ENCODE measurements around the gene KSR2.
"Not testable (repeated sequence)": the region's sequence is repeated elsewhere in the genome, so short reads cannot be mapped to it uniquely, and the experiment has no call there.

The KSR2 gene

DNA sequence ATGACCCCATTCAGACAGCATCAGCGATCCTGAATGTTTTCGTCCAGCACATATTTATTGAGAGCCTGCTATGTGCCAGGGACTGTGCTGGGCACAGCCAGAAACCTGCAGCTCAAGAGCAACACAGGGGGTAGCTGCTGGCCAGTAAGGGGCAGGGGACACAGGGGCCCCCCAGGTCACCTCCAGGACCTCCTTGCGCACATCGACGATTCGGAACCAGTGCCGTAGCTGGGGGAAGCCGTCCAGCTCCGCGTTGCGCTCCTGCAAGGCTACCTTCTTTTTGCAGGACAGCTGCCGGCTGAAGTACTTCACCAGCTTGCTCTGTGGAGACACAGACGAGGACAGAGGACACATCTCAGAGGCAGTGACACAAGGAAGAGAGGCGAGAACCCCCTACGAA is 108.7 kb downstream of the KSR2 start:
- DNase-seq (ENCODE audit: low read depth in 3 of 3) = no peak

DNA sequence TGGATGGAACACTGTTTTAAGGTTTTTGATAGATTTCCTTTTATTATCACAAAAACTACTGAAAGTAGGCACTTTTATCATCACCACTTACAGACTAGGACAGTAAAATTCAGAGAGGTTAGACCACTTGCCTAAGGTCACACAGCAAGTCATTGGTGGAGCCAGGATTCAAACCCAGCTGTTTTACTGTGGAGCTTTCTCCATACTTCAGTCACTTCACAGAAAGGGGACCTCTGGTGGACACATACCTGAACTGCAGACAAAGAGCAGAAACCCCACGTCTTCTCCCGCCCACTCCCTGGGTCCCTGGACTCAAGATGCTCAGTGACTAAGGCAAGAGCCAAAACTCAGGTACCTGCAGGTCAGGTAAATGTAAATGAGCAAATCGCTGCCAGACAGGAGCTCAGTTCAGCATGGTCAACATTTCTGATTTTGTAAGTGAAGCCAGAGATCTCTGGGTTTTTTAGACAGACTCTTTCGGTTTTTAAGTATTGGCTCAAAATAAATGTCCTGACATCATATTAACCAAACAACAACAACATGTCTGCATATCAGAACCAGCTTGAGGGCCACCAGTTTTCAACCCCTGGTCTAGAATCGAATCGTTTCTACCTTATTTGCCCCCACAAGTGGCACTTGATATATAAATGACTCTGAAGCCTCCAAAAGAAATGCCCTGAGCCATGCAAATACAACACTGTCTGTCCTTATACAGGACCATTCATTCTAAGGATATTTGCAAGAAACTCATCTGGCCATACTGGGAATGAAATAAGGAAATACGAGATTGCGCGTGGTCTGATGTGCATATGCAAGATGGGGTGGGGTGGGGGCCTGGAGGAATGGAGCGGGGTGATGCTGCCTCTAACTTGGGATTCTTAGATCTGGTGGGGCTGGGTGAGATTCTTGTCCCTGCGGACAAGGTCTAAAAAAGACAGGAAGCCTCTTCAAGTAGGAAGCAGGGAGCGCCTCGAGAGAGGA is 110.9 kb downstream of the KSR2 start:
- peak; percentile 40 to 50 (median 42) for DNase-seq (ENCODE audit: low read depth in 3 of 3)

DNA sequence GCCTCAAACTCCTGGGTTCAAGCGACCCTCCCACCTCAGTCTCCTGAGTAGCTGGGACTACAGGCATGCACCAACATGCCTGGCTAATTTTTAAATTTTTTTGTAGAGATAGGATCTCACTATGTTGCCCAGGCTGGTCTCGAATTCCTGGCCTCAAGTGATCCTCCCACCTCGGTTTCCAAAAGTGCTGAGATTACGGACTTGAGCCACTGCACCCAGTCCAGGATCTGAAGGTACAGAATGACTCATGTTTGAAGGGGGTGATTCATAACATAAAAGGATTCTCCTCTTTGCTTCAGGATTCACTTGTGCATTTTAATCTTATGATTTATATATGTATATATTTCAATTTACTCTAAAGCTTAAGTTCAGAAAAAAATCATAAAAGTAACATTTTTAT is 111.7 kb downstream of the KSR2 start:
- DNase-seq (ENCODE audit: low read depth in 3 of 3) = not testable (repeated sequence)

DNA sequence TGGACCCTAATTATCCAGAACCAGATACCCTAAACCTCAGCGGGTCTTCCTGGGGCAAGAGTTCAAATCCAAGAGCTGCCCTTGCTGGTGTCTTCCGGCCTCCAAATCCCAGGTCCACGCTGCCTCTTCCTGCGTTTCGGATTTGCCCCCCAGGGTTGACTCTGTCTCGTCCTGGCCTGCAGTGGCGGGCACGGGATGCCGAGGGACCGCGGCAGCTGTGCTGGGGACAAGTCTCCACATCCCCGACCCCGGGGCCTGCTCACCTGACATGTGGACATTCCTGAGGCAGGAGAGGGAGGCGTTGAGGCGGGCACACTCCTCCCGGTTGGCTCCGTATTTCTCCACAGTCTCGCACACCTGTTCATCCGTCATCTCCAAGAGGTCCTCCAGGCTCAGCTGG is 113.6 kb downstream of the KSR2 start:
- DNase-seq (ENCODE audit: low read depth in 3 of 3) = no peak

DNA sequence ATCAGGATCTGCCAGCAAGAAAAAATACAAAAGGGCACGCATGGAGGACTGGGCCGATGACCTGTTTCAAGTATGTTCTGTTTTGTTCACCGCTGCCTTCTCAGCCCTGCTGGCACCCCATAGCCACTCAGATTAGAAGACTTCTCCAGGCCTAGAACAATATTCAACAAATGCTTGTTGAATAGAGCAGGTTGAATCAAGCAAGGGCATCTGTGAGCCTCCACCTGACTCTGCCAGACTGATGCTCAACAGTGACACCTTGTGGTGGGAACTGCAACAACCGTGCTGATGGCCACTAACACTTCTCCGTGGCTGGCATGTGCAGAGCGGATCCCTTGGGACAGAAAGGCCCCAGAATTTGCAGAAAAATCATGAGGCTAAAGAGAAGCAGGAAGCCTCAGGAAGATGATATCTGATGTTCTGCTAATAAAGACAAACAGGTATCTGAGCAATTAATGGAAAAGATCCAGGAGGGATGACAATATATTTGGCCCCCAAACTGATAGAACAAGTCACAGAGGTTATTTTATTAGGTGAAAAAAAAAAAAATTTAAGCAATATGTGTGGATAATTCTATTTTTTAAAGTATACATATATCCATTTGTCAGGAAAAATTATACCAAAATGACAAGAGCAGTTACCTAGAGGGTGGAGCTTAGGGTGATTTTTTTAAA is 114.3 kb downstream of the KSR2 start:
- peak in 2 of 3 donors; percentile 39 to 40 for DNase-seq (ENCODE audit: low read depth in 3 of 3)

DNA sequence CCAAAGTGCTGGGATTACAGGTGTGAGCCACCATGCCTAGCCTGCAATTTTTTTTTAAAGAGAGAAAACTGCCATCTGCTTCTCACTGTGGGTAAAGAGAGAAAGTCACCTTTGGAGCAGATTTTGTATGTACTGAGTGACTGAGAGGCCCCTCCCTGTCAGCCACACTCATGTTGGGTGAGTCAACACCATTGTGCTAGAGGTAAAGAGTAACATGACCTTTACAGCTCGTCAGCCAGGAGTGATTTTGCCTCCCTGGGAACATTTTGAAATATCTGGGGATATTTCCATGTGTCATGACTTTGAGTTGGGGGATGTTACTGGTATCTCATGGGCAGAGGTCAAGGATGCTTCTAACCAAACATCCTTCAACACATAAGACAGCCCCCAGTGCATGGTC is 115.2 kb downstream of the KSR2 start:
- no peak for DNase-seq (ENCODE audit: low read depth in 3 of 3)

DNA sequence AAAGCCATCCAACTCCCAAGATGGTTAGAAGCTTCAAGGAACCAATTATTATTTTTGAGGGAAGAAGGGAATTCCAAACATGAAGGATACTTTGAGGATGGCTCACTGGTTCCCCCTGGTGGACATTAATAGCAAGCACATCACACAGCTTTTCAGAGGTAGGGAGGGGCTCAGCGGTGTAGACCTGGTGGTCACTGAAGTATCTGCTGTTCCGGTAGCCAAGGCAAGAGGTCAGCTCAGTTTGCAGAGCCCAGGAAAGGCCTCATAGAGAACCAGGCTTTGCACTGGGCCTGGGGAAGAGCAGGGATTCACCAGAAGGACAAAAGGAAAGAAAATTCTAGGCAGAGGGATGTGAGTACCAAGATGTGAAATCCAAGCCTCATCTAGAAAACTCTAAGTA is 118.7 kb downstream of the KSR2 start:
- DNase-seq (ENCODE audit: low read depth in 3 of 3) = no peak

DNA sequence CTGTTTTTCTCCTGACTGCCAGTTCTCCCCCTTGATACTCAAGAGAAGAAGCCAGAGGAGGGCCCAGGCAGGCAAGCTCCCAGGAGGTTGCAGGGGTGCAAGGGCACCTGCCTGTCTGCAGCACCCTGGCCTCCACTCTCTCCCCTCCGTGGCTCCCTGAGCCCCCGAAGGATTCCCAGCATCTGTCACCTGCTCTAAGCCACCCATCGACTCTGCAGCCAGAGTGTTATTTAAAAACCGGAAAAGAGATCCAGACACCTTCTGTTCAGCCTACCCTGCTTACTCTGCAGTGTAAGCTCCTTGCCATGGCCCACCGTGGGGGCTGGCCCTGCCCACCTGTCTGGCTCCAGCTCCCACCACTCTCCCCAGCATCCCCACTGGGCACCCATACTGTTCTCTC is 121.4 kb downstream of the KSR2 start:
- DNase-seq (ENCODE audit: low read depth in 3 of 3) = no peak

DNA sequence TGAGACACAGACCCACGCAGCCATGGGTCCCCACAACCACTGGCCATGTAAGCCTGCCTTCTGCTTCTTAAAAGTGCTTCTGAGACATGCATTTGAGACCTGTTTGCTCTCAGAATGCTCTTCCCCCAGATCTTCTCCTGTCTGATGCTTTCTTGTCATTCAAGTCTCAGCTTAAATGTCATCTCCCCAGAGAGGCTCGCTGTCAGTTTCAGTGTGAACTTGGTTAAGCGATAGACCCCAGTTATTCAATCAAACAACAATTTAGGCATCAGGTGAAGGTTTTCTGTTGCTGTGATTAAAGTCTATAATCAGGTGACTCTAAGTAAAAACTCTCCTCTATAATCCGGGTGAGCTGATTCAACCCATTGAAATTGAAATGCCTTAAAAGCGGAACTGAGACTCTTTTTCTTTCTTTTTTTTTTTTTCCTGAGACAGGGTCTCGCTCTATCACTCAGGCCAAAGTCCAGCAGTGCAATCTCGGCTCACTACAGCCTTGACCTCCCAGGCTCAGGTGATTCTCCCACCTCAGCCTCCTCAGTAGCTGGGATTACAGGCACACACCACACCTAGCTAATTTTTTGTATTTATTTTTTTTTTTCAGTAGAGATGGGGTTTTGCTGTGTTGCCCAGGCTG is 123.4 kb downstream of the KSR2 start:
- DNase-seq (ENCODE audit: low read depth in 3 of 3) = no peak

DNA sequence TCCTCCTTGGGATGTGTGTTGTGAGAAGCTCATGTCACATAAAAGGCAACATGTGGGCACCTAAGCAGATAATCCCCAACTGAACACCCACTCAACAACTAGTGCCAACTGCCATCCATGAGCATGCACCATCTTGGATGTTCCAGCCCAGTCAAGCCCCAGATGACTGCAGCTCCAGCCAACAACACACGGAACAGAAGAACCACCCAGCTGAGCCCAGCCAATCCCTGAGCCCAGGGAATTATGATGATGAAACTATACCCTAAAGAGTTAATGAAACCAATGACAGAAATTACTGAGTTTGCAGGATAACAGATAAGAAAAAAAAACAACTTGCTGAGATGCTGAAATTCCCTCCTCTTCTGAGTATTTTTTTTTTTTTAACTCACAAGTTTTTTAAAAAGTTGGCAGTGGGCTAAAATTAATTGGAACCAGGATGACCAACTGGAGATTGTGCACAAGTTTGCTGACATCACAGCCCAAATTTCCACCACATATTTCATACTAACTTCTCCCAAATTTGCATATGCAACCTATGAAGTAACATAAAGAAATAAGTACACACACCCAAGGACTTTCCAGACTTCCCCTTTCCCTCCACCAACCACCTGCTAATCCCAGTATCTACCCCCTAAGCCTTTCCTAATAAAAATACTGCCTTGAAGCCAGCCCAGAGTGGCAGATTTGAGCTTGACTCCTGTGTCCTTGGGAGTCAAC is 124.5 kb downstream of the KSR2 start:
- no peak for DNase-seq (ENCODE audit: low read depth in 3 of 3)

DNA sequence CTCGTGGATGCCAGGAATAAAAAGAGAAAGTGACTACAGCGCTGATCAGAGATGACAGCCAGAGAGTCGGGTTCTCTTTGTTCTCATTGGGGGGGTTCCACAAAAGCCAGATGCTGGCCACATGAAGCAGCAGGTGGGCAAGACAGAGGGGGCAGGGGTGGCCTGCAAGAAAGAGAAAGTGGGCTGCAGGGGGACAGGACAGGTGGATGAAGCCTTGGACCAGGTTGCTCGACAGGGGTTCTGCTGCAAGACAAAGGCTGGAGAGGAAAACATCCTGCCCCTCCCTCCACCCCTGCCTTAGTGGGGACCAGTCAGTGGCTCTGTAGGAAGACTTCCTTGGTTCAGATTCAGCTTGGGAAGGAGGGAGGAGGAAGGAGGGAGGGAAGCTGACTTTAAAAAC is 126.2 kb downstream of the KSR2 start:
- DNase-seq (ENCODE audit: low read depth in 3 of 3) = no peak

DNA sequence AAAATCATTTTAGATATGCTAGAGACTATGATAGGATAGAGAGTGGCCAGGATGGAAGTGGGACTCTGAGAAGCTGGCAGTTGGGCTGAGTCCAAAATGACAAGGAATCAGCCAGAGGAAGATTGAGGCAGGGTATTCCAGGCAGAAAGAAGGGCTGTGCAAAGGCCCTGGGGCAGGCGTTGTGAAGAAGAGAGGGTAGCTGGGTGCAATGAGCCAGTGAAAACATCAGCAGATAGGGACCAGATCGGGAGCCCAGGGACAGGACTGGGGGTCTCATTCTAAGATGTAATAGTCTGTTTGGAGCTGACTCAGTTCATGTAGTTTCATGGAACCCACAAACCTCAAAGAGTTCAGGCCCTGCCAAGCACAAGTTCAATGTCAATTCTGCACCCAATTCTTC is 126.6 kb downstream of the KSR2 start:
- DNase-seq (ENCODE audit: low read depth in 3 of 3) = no peak

DNA sequence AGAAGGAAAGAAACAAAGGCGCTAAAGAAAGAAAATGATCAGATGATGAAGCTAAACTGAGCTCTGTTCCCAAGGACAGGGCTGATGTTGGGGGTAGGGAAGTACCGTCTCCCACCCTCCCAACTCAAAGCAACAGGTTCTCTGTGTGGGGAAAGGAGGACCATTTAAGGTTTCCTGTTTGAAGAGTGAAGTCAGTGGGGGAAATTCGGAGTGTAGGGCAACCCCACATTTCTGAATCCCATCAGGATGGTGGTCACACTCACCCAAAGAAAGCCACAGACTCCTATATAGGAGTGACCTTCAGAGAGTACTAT is 131.1 kb downstream of the KSR2 start:
- no peak for DNase-seq (ENCODE audit: low read depth in 3 of 3)

DNA sequence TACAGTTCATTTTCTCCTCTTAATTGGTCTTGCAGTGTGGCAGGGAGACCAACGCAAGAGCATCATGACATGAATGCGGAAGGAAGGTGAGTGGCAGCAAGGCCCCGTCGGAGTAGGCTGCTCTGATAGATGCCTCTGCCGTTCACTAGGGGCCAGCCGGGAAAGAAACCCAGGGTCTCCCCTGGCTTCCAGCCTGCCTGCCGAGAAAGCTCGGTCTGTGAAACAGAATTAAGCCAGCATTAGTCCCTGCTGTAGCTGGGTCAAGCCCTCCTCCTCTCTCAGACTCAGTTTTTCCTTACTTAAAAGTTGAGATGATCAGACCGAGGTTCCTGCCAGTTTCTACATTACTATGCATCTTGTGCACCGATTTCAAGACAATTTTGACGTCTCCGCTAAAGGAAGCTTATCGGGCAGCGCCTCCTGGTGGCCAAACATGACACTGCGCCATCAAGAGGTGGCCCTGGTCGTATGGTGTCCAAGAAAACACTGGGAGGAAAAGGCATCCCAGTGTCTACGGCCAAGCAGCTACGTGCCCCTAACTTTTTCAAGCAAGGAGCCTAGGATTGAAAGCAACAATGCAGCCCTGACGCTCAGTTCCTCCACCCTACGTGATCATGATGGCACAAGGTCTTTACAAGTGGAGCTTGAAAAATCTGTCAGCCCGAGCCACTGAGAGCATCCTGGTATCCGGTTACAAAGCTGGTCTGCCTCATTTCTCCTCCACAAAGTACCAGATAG is 131.6 kb downstream of the KSR2 start:
- DNase-seq (ENCODE audit: low read depth in 3 of 3) = peak; percentile 63 to 69 (median 64)

DNA sequence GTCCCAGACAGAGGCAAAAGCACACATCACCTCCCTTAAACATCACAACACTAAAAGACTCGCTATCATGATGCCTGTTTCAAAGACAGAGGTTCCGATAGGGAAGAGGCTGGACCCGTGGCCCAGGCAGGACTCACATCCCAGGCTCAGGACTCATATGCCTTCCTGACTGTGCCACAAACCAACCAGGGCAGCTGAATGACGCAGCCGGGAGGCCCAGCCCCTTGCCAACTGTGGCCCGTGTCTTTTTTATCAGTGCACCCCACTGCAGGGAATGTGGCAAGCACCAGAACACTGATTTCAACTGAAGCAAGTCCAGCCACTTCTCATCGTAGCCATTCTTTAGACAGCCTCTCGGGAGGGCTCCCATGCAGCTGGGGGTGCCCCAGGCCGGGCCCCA is 132.3 kb downstream of the KSR2 start:
- no peak for DNase-seq (ENCODE audit: low read depth in 3 of 3)

DNA sequence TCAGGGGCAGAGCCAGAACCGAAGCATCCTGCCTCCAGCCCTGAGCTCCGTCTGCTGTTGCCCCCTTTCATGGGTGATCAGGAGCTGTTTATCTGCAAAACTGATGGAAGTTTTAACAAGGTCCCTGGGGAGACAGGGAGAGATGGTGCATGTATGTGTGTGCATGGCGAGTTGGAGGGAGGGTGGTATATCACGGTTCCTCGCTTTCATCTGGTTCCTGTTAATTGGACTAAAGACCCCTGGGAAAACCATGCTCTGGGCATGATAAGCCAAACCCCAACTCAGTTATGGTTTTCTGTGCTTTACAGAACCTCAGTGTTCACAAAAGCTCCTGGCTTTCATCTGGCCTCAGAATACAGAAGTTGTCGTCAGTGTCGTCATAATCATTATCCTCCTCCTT is 133.6 kb downstream of the KSR2 start:
- DNase-seq (ENCODE audit: low read depth in 3 of 3) = no peak

DNA sequence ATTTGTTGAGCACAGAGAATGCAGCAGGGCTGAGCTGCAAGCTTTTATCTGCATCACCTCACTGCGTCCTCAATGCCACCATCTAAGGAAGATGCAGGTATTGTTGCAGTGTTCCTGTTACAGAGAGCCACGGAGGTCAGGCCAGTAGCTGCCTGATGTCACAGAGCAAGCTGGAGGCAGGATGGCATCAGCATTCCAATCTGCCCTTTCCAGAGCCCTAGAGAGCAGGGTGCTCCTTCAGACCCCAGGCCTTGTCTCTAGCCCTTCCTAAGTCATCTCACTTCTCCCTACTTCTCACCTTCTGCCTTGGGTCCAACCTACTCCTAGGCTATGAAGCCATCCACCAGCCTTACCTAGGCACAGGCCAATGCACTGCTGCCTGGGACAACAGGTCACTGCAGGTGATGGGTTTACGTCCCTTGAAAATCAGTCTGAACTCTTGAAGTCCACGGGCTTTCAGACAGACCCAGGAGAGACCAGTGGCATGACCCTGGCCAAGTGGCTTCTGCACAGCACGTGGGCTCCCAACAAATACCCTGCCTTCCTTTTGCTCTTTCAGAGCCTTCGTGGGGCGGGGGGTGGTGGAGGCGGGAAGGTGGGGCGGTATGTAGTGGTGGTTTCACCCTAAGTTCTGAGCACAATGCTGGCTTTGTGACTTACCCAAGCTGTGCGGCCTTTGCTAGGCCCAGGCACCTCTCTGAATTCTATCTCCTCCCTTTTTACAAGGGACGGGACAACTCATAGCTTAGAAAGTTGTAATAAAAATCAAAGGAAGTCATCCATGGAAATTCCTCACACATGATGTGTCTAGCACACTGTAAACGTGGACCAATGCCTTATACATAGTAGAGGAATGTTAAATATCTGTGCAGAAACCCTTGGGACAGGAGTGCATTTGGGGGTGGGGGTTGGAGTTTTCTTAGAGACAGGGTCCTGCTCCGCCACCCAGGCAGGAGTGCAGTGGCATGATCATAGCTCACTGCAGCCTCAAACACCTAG is 136.0 kb downstream of the KSR2 start:
- DNase-seq (ENCODE audit: low read depth in 3 of 3) = no peak

DNA sequence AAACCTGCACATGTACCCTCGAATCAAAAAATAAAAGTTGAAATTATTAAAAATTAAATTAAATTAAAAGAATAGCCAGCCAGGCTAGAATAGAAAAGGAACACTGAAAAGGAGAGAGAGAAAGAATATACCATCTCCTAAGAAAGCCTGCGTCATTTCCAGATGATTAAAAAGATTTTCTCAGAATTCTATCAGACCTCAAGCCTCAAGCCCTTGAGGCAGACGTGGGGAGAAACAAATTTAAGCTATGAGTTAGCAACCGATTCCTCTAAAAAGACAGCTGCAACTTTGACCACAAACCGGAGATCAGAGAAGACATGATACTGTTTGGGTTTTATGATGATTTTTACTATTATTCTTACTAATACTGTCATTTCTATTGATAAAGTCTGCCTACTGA is 138.3 kb downstream of the KSR2 start:
- no peak for DNase-seq (ENCODE audit: low read depth in 3 of 3)

DNA sequence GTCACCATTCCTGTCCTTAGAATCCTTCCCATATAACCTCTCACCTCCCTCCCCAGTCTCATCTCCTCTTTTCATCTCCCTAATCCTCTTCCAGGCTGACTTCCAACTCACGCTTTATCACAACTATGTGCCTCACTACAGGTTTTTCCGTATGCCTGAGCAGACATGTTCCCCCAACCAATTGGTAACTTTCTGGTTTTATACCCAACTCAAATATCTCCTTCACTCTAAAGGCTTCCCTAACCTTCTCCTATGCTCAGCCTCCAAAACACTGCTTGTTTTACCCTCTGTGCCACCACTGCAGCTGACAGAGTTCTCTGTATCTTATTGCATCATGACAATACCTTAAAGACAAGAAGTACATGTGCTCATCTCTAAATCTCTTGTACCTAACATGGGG is 139.7 kb downstream of the KSR2 start:
- DNase-seq (ENCODE audit: low read depth in 3 of 3) = no peak

DNA sequence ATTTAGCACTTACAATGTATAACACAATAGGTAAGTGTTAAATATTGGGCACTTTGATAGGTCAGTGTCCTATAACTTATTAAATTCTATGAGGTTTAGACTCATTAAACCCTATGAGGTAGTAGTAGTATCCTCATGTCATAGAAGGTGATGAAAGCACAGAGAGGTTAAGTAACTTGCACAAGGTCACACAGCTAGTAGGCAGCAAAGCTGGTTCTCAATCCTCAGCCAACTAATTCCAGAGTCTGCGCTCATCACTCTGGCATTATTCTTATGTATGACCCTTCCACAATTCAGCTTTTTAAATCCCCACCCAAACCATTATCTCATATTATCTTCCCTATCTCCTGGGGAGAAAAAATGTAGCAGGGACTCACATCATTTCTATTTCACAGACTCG is 141.1 kb downstream of the KSR2 start:
- DNase-seq (ENCODE audit: low read depth in 3 of 3) = no peak
